ENCODE results near the gene CPOX.

The CPOX gene

DNA sequence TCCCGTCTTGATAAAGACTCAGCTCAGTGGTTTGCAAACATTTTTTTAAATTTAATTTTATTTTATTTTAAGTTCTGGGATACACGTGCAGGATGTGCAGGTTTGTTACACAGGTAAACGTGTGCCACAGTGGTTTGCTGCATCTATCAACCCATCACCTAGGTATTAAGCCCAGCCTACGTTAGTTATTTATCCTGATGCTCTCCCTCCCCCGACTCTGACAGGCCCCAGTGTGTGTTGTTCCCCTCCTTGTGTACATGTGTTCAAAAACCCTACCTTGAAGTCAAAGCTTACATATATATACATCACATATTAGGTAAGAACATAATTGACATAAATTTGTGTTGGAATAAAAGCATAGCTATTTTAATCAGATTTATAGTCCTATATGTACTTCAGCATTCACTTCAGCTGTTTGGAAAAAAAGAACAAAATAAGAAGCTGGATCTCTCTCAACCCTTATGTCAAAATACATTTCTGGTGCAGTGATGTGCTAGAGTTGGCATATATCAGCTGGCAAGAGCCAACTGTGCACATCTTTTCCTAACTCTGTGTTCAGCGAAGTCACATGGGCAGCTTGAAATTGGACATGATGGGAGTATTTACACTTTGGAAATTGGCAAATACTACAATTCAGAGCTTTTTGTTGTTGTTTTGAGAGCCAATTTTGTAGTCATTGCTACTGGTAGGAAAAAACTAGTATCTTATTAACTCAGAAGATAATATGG is 35.1 kb downstream of the CPOX start:
- TF ChIP-seq CTCF (IDR thresholded peaks at IDR 0.05; ENCODE audit: low read depth, low read length), result no peak
- in situ Hi-C loops (cut with HindIII; ENCODE audit: low sequenced_read_pairs), result no loop called here
- DNase-seq (ENCODE audit: low read depth, low spot score), result no peak

GRCh38 chr3:98557324-98558010 is 35.9 kb downstream of the CPOX start:
- no peak overlapping the region for H3K4me3 ChIP-seq (ENCODE audit: low read depth, low read length)
- DNase-seq (ENCODE audit: low read depth, low spot score), result no peak
- TF ChIP-seq CTCF (IDR thresholded peaks at IDR 0.05; ENCODE audit: low read depth, low read length), result no peak
- in situ Hi-C loops (cut with HindIII; ENCODE audit: low sequenced_read_pairs), result no loop called here

More for the DNA sequence above, 35.1 kb downstream of the CPOX start:
- H3K4me3 ChIP-seq (ENCODE audit: low read depth, low read length), result no peak overlapping the region

- no peak overlapping the region for H3K4me3 ChIP-seq (ENCODE audit: low read depth, low read length)
- in situ Hi-C loops (cut with HindIII; ENCODE audit: low sequenced_read_pairs), result no loop called here
- no peak for DNase-seq (ENCODE audit: low read depth, low spot score)
- TF ChIP-seq CTCF (IDR thresholded peaks at IDR 0.05; ENCODE audit: low read depth, low read length), result no peak
Observed at GRCh38 chr3:98556164-98557130, 37.0 kb downstream of the CPOX start.

DNA sequence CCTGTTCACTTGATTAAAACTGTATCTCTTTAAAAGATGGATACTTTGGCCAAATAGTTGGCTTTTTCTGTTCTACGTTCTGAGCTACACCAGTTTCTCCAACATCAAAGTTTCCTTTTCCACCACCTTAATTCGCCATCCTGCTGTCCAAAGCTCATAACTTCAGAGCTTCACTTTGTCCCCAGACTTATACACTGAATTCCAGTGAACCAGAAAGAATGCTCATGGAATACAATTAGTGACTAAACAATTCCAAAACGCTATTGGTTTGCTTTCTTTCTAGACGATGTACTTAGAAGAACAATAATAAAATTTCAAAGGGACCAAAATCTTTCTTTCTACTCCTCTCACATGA is 38.4 kb downstream of the CPOX start:
- DNase-seq (ENCODE audit: low read depth, low spot score), result no peak
- in situ Hi-C loops (cut with HindIII; ENCODE audit: low sequenced_read_pairs), result no loop called here
- no peak overlapping the region for H3K4me3 ChIP-seq (ENCODE audit: low read depth, low read length)
- TF ChIP-seq CTCF (IDR thresholded peaks at IDR 0.05; ENCODE audit: low read depth, low read length), result no peak

- in situ Hi-C loops (cut with HindIII; ENCODE audit: low sequenced_read_pairs), result no loop called here
- DNase-seq (ENCODE audit: low read depth, low spot score), result no peak
- no peak overlapping the region for H3K4me3 ChIP-seq (ENCODE audit: low read depth, low read length)
- no peak for TF ChIP-seq CTCF (IDR thresholded peaks at IDR 0.05; ENCODE audit: low read depth, low read length)
Observed at GRCh38 chr3:98554580-98554979, 38.8 kb downstream of the CPOX start.

- no peak for DNase-seq (ENCODE audit: low read depth, low spot score)
- no peak for TF ChIP-seq CTCF (IDR thresholded peaks at IDR 0.05; ENCODE audit: low read depth, low read length)
- H3K4me3 ChIP-seq (ENCODE audit: low read depth, low read length), result no peak overlapping the region
- in situ Hi-C loops (cut with HindIII; ENCODE audit: low sequenced_read_pairs), result no loop called here
Observed at GRCh38 chr3:98553753-98554152, 39.7 kb downstream of the CPOX start.

All from astrocyte of the spinal cord (primary cell).